B cell (primary cell): ENCODE data around the gene MALRD1.

Experiments used
- EZH2 ChIP-seq: IDR thresholded peaks from 2 replicates; pipeline ENCODE4 v1.6.1; 2012; ENCODE audit warnings: borderline replicate concordance, low read depth, mild to moderate bottlenecking, moderate library complexity, low read length; ENCODE audit not compliant: insufficient read depth, poor library complexity, severe bottlenecking
- TF ChIP-seq, protein P1 (sequence below): fragments of 200-600 bp; IDR thresholded peaks from one replicate; pipeline ENCODE4 v1.8.0; 2022; ENCODE audit warnings: antibody characterized with exemption, mild to moderate bottlenecking

- TF ChIP-seq, protein P1, sequence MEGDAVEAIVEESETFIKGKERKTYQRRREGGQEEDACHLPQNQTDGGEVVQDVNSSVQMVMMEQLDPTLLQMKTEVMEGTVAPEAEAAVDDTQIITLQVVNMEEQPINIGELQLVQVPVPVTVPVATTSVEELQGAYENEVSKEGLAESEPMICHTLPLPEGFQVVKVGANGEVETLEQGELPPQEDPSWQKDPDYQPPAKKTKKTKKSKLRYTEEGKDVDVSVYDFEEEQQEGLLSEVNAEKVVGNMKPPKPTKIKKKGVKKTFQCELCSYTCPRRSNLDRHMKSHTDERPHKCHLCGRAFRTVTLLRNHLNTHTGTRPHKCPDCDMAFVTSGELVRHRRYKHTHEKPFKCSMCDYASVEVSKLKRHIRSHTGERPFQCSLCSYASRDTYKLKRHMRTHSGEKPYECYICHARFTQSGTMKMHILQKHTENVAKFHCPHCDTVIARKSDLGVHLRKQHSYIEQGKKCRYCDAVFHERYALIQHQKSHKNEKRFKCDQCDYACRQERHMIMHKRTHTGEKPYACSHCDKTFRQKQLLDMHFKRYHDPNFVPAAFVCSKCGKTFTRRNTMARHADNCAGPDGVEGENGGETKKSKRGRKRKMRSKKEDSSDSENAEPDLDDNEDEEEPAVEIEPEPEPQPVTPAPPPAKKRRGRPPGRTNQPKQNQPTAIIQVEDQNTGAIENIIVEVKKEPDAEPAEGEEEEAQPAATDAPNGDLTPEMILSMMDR: no peak
- no peak for TF ChIP-seq EZH2
Observed at GRCh38 chr10:19049567-19049966, 966 bp downstream of the MALRD1 start.
